ENCODE results near the gene COL20A1.

COL20A1 gene

GRCh38 chr20:63261795-63262528 lies 31.0 kb upstream of the COL20A1 start:
- no peak for DNase-seq

GRCh38 chr20:63262836-63263235 lies 30.1 kb upstream of the COL20A1 start:
- DNase-seq = no peak

- no peak for DNase-seq
These were observed 29.0 kb upstream of the COL20A1 start for GRCh38 chr20:63264000-63264399.

- no peak for DNase-seq
These were observed 28.5 kb upstream of the COL20A1 start for GRCh38 chr20:63264519-63264918.

- no peak for DNase-seq
These were observed 27.0 kb upstream of the COL20A1 start for GRCh38 chr20:63265891-63266515.

- DNase-seq = no peak
These were observed 25.3 kb upstream of the COL20A1 start for GRCh38 chr20:63267691-63268090.

- DNase-seq = no peak
These were observed 24.7 kb upstream of the COL20A1 start for GRCh38 chr20:63268256-63268655.

GRCh38 chr20:63268671-63269439 lies 24.1 kb upstream of the COL20A1 start:
- DNase-seq = no peak

- DNase-seq = no peak
These were observed 23.3 kb upstream of the COL20A1 start for GRCh38 chr20:63269724-63270123.

- no peak for DNase-seq
These were observed 22.2 kb upstream of the COL20A1 start for GRCh38 chr20:63270606-63271325.

GRCh38 chr20:63272105-63273058 lies 20.6 kb upstream of the COL20A1 start, which contains the start of gene ARFGAP1:
ARFGAP1 (plus strand) TSS chr20:63272813; CDS start chr20:63275581, 2,768 bp downstream.
- peak; percentile 94 for DNase-seq

- DNase-seq = no peak
These were observed 19.9 kb upstream of the COL20A1 start for GRCh38 chr20:63273059-63273579.

GRCh38 chr20:63273635-63274380 lies 19.2 kb upstream of the COL20A1 start:
- no peak for DNase-seq

GRCh38 chr20:63274381-63275228 lies 18.4 kb upstream of the COL20A1 start:
- no peak for DNase-seq

GRCh38 chr20:63275825-63276224 lies 17.2 kb upstream of the COL20A1 start:
- DNase-seq = no peak

- DNase-seq = no peak
These were observed 16.0 kb upstream of the COL20A1 start for GRCh38 chr20:63276956-63277355.

- DNase-seq = no peak
These were observed 15.3 kb upstream of the COL20A1 start for GRCh38 chr20:63277466-63278272.

GRCh38 chr20:63278661-63279060 lies 14.3 kb upstream of the COL20A1 start:
- DNase-seq = no peak

GRCh38 chr20:63279931-63280330 lies 13.1 kb upstream of the COL20A1 start:
- DNase-seq = no peak

Data from NCI-H345 (cell line).